NCI-H345 (cell line): Measurements from ENCODE around the gene ALDH3A1.

Source experiments
- DNase-seq: peaks from one replicate; lab custom pipeline; 2025; lab: John Stamatoyannopoulos, UW

Gene ALDH3A1

GRCh38 chr17:19740933-19741332 is 7.2 kb downstream of the ALDH3A1 start:
- DNase-seq: no peak

GRCh38 chr17:19739241-19740201 is 8.6 kb downstream of the ALDH3A1 start:
- no peak for DNase-seq

GRCh38 chr17:19738757-19739156 is 9.3 kb downstream of the ALDH3A1 start:
- DNase-seq: no peak

DNA sequence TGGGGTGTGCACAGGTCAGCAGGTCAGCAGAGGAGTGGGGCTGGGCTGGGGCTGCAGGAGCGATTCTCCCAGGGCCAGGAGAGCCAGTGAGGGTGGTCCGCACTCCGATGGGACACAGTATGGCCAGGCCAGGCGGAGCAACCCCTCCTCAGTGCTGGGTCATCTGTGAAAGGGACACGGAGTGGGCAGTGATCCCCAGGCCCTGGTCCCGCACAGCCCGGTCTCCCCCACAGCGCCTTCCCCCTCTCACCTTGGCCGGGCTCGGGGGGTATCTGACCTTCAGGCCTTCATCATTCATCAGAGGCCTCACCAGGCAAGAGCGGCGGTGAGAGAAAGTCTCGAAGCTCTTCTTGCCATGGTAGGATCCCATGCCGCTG is 10.0 kb downstream of the ALDH3A1 start:
- DNase-seq: no peak

GRCh38 chr17:19737305-19738072 is 10.6 kb downstream of the ALDH3A1 start:
- no peak for DNase-seq

DNA sequence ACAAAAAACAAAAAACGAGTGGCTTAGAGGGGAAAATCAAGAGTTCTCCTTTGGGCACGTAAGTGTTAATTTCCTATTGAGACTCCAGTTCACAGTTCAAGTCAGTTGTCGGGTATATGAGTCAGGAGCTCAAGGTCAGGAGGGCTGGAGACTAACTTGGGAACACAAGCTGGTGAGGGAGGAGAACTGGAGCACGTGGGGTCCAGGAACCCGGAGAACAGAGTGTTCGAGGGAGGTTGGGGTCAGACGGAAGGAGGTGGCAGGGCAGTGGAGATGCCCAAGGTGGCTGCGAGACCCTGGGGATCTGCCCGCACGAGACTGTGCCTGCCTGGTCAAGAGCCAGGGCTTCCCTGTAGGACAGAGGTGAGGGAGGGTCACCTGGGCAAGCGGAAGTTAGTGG is 12.0 kb downstream of the ALDH3A1 start:
- DNase-seq: no peak

GRCh38 chr17:19733953-19734526 is 14.1 kb downstream of the ALDH3A1 start:
- no peak for DNase-seq

GRCh38 chr17:19731626-19732025 is 16.5 kb downstream of the ALDH3A1 start:
- DNase-seq: no peak

- no peak for DNase-seq
Observed at GRCh38 chr17:19730843-19731242, 17.3 kb downstream of the ALDH3A1 start.

DNA sequence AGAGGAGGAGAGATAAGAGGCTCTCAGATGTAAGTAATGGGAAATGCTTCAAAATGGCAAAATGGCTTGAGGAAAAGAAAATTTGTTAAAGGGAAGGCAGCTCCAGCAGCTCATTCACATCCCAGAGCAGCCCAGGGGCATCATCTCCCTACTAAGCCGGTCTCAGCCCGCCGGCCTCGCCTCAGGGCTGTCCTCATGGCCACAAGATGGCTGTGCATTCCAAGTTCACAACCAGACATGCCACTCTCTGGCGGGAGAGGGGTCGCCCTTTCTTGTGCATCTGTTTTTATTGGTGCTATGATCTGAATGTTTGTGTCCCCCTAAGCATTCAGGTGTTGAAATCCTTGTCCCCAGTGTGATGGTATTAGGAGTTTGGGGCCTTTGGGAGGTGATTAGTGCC is 18.2 kb downstream of the ALDH3A1 start:
- DNase-seq: no peak

DNA sequence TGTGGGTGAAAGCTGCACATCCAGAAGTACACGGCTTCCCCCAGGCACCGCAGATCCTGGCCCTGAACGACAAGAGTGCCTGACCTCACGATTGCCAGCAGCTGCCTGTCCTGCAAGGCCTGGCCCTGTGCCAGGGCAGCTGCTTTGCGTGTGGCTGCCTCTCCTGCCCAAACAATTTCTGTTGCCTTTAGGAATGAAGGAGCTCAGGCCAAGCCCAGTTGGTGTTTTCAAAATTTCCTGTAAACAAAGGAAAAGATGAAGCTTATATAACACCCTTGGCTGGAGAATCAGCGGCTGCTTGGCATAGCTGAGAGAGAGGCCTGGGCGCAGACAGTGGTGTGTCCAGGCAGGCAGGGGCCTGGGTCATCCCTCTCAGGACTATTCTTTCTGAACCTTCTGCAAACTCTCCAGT is 20.0 kb downstream of the ALDH3A1 start:
- DNase-seq: peak; percentile 65

GRCh38 chr17:19727501-19728078 is 20.5 kb downstream of the ALDH3A1 start:
- DNase-seq: peak; percentile 21

- no peak for DNase-seq
Observed at GRCh38 chr17:19726631-19727376, 21.3 kb downstream of the ALDH3A1 start.

DNA sequence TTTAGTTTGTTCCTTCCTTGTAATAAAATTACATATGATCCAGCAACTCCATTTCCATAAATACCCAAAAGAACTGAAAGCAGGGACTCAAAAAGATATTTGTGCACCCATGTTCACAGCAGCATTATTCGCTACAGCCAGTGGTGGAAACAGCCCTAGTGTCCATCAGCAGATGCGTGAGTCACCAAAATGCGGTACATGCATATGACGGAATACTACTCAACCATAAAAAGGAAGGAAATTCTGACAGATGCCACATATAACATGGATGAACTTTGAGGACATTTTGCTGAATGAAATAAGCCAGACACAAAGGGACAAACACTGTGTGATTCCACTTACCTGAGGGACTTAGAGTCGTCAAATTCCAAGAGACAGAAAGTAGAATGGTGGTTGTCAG is 22.6 kb downstream of the ALDH3A1 start:
- DNase-seq: no peak

DNA sequence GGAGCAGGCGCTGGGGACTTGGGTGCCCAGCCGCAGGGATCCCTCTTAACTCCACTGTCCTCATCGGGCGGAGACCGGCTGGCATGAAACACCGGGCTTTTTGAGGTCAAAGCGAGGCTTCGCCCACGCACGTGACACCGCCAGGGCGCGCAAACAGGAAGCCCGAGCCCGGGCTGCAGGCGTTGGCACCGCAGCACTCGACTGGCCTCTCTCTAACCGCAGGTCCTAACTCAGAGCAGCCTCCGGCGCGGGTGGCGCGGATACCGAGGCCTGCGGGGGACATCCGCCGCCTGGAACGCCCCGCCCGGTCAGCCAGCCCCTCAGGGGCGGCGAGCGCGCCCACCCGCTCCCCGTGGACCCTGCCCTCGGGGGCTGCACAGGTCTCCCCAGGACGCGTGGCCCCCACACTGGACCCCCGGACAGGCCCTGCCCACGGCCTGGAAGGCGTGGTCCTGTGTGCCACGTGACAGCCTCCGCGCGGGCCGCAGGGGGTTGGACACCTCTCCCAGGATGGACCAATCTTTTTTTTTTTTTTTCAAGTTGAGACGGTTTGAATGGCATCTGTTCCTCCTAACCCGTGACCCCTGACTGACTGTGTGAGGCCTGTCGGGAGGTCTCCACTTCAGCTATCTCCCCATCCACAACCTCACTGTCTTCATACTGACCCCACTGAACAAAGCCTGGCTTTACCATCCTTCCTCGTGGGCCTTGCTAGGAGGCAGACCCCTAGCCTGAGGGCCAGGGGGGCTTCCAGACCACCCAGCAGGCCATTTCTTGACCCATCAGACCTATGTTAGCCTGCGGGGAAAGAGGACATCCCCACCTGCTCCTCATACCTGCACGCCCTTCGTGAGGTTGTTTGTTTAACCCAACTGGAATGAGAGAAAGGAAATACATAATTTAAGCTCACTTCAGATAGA is 23.3 kb downstream of the ALDH3A1 start:
- DNase-seq: no peak

DNA sequence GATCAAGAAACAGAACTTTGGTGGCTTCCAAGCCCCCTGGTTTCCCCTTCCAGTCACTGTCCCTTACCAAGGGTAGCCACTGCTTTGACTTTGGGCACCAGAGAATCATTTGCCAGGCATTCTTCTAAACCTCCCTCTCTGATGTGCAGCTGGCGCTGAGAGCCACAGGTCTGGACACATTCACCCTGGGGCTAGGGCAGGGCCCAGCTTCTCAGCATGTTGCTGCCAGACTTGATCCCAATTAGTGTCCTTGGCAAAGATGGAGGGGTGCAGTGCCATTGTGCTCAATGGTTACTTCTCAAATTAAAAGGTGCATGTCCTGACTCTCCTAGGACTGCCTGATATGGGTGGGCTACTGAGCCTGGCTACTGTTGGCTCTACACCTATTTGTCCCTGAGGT is 24.1 kb downstream of the ALDH3A1 start:
- peak; percentile 2 for DNase-seq

- DNase-seq: no peak
Observed at GRCh38 chr17:19720631-19721426, 27.3 kb downstream of the ALDH3A1 start.

- DNase-seq: no peak
Observed at GRCh38 chr17:19720210-19720475, 28.0 kb downstream of the ALDH3A1 start.

DNA sequence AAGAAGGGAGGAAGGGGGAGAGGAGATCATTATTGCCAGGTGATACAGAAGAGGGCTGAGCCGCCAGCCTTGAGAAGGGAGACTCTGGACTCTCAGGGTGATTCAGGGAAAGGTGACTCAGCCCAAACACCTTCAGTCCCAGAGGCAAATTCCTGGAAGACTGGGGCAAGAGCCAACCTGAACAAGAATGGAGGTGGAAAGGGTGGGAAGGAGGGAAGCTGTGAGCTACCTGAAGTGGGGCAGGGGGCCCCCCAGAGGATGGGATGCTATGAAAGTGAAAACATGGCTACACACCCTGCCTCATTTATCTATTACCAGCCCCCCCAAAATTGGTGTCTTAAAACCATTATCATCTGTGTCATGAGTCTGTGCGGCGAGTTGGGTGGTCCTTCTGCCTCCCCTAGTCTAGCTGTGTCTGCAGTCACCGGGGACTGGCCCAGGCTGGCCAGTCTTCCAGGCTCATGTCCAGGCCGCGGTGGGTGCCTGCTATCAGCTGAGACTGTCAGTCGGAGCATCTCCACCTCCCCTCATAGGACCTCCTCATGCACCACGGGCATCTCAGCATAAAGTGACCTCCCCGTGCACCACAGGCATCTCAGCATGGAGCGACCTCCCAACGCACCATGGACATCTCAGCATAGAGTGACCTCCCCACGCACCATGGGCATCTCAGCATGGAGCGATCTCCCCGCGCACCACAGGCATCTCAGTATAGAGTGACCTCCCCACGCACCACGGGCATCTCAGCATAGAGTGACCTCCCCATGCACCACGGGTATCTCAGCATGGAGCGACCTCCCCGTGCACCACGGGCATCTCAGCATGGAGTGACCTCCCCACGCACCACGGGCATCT is 28.5 kb downstream of the ALDH3A1 start:
- DNase-seq: no peak
